Activated T-helper 2 cell treated with anti-CD3 and anti-CD28 coated beads, Interferon-gamma antibody, Interleukin-2, Interleukin-4, amounts not matched to agents 10 μg/mL and 5 μg/mL and 100 μg/mL, durations not matched to agents 14 hours and 24 hours and 36 hours (primary cell): ENCODE data around the gene TMEM14A. TPM values are rescaled to one million over a fixed set of nuclear protein-coding genes. Genes with fewer than 3 reads are reported as not detected.
"Not testable (repeated sequence)": the region's sequence is repeated elsewhere in the genome, so short reads cannot be mapped to it uniquely, and the experiment has no call there.

Experiments used
- DNase-seq: peaks from one replicate; pipeline ENCODE4 v3.0.0; 2021; ENCODE audit warnings: low spot score
- H3K27ac Mint-ChIP-seq: one replicate; pipeline ENCODE4 v1.8.0; 2021; ENCODE audit warnings: mixed read lengths
- H3K27me3 Mint-ChIP-seq: one replicate; pipeline ENCODE4 v1.8.0; 2021; ENCODE audit warnings: low read depth, mixed read lengths
- H3K36me3 Mint-ChIP-seq: one replicate; pipeline ENCODE4 v1.8.0; 2021; ENCODE audit warnings: low read depth, mixed read lengths
- H3K4me1 Mint-ChIP-seq: one replicate; pipeline ENCODE4 v1.8.0; 2021; ENCODE audit warnings: low read depth, mixed read lengths
- H3K4me3 Mint-ChIP-seq: one replicate; pipeline ENCODE4 v1.8.0; 2021; ENCODE audit warnings: low read depth, mild to moderate bottlenecking, moderate library complexity, mixed read lengths
- H3K9me3 Mint-ChIP-seq: one replicate; pipeline ENCODE4 v1.8.0; 2021; ENCODE audit warnings: mixed read lengths
- intact Hi-C: fragments of 100-400 bp; cut with micrococcal nuclease; formaldehyde crosslinking; loops from one replicate; pipeline ENCODE4 v1.15.1; 2023
- total RNA-seq: library from RNA; stranded (reverse); gene quantifications from 2 replicates; pipeline ENCODE4 v1.2.3, GENCODE V29; 2022

The TMEM14A gene
- total RNA-seq, 1 donor from 2014 or later = 17.0 TPM

- DNase-seq = no peak
- Mint-ChIP-seq H3K36me3 (peaks cover 27% of the 10 kb centered on the region), H3K4me1 (peaks cover 3% of the 10 kb centered on the region), H3K27me3 (no peaks in the 10 kb centered on the region), H3K4me3 (no peak overlapping the region), H3K9me3 (no peaks in the 10 kb centered on the region), H3K27ac (no peak overlapping the region)
- intact Hi-C loops = no loop called here
Measured at GRCh38 chr6:52681416-52681815, 10.5 kb downstream of the TMEM14A start.

- H3K9me3 Mint-ChIP-seq = no peaks in the 10 kb centered on the region
- no peak overlapping the region for H3K27ac Mint-ChIP-seq
- no peak for DNase-seq
- H3K4me1 Mint-ChIP-seq = peaks cover 3% of the 10 kb centered on the region
- H3K27me3 Mint-ChIP-seq = no peaks in the 10 kb centered on the region
- intact Hi-C loops = no loop called here
- peaks cover 13% of the 10 kb centered on the region for H3K36me3 Mint-ChIP-seq
- H3K4me3 Mint-ChIP-seq = no peak overlapping the region
Measured at GRCh38 chr6:52686878-52687699, 16.2 kb downstream of the TMEM14A start.

- peaks cover 2% of the 10 kb centered on the region for H3K4me1 Mint-ChIP-seq
- no peaks in the 10 kb centered on the region for H3K27me3 Mint-ChIP-seq
- H3K4me3 Mint-ChIP-seq = no peak overlapping the region
- no peak overlapping the region for H3K27ac Mint-ChIP-seq
- H3K9me3 Mint-ChIP-seq = no peaks in the 10 kb centered on the region
- H3K36me3 Mint-ChIP-seq = peaks cover 3% of the 10 kb centered on the region
- no peak for DNase-seq
- intact Hi-C loops = no loop called here
Measured at GRCh38 chr6:52689857-52690256, 18.9 kb downstream of the TMEM14A start.

GRCh38 chr6:52691718-52692117 lies 20.8 kb downstream of the TMEM14A start:
- Mint-ChIP-seq H3K4me1 (no peaks in the 10 kb centered on the region), H3K36me3 (no peaks in the 10 kb centered on the region), H3K27ac (no peak overlapping the region), H3K4me3 (no peak overlapping the region), H3K27me3 (peaks cover 7% of the 10 kb centered on the region), H3K9me3 (no peaks in the 10 kb centered on the region)
- DNase-seq = no peak
- intact Hi-C loops = no loop called here

GRCh38 chr6:52693773-52694172 lies 22.9 kb downstream of the TMEM14A start:
- no peak overlapping the region for H3K27ac Mint-ChIP-seq
- no peaks in the 10 kb centered on the region for H3K9me3 Mint-ChIP-seq
- intact Hi-C loops = no loop called here
- DNase-seq = no peak
- H3K27me3 Mint-ChIP-seq = peaks cover 20% of the 10 kb centered on the region
- no peak overlapping the region for H3K4me3 Mint-ChIP-seq
- H3K4me1 Mint-ChIP-seq = no peaks in the 10 kb centered on the region
- no peaks in the 10 kb centered on the region for H3K36me3 Mint-ChIP-seq

- Mint-ChIP-seq H3K27ac (no peak overlapping the region), H3K4me3 (no peak overlapping the region), H3K36me3 (no peaks in the 10 kb centered on the region), H3K27me3 (peaks cover 20% of the 10 kb centered on the region), H3K4me1 (no peaks in the 10 kb centered on the region), H3K9me3 (no peaks in the 10 kb centered on the region)
- intact Hi-C loops = no loop called here
- DNase-seq = no peak
Measured at GRCh38 chr6:52694404-52694803, 23.5 kb downstream of the TMEM14A start.

GRCh38 chr6:52696418-52696817 lies 25.5 kb downstream of the TMEM14A start:
- Mint-ChIP-seq H3K27me3 (peaks cover 24% of the 10 kb centered on the region), H3K36me3 (no peaks in the 10 kb centered on the region), H3K4me3 (no peak overlapping the region), H3K27ac (no peak overlapping the region), H3K4me1 (no peaks in the 10 kb centered on the region), H3K9me3 (no peaks in the 10 kb centered on the region)
- no peak for DNase-seq
- intact Hi-C loops = no loop called here

GRCh38 chr6:52697903-52698302 lies 27.0 kb downstream of the TMEM14A start:
- Mint-ChIP-seq H3K4me1 (no peaks in the 10 kb centered on the region), H3K27me3 (peaks cover 28% of the 10 kb centered on the region), H3K36me3 (no peaks in the 10 kb centered on the region), H3K4me3 (no peak overlapping the region), H3K27ac (no peak overlapping the region), H3K9me3 (no peaks in the 10 kb centered on the region)
- no peak for DNase-seq
- intact Hi-C loops = no loop called here

GRCh38 chr6:52704060-52704459 lies 33.1 kb downstream of the TMEM14A start:
- peaks cover 13% of the 10 kb centered on the region for H3K27me3 Mint-ChIP-seq
- intact Hi-C loops = no loop called here
- no peak for DNase-seq
- no peaks in the 10 kb centered on the region for H3K9me3 Mint-ChIP-seq
- H3K36me3 Mint-ChIP-seq = no peaks in the 10 kb centered on the region
- no peak overlapping the region for H3K27ac Mint-ChIP-seq
- H3K4me1 Mint-ChIP-seq = no peaks in the 10 kb centered on the region
- no peak overlapping the region for H3K4me3 Mint-ChIP-seq

- H3K27ac Mint-ChIP-seq, H3K36me3 Mint-ChIP-seq, H3K4me1 Mint-ChIP-seq, H3K4me3 Mint-ChIP-seq, H3K9me3 Mint-ChIP-seq, H3K27me3 Mint-ChIP-seq, DNase-seq, intact Hi-C loops: not testable (repeated sequence)
Measured at GRCh38 chr6:52704781-52705502, 34.0 kb downstream of the TMEM14A start.

- no peak for DNase-seq
- H3K4me3 Mint-ChIP-seq = no peak overlapping the region
- no peak overlapping the region for H3K27ac Mint-ChIP-seq
- no peaks in the 10 kb centered on the region for H3K9me3 Mint-ChIP-seq
- peaks cover 11% of the 10 kb centered on the region for H3K27me3 Mint-ChIP-seq
- H3K4me1 Mint-ChIP-seq = no peaks in the 10 kb centered on the region
- no peaks in the 10 kb centered on the region for H3K36me3 Mint-ChIP-seq
- intact Hi-C loops = no loop called here
Measured at GRCh38 chr6:52706001-52706400, 35.1 kb downstream of the TMEM14A start.

- Mint-ChIP-seq H3K36me3 (no peaks in the 10 kb centered on the region), H3K4me1 (no peaks in the 10 kb centered on the region), H3K4me3 (no peak overlapping the region), H3K27me3 (peaks cover 12% of the 10 kb centered on the region), H3K27ac (no peak overlapping the region), H3K9me3 (no peaks in the 10 kb centered on the region)
- intact Hi-C loops = no loop called here
- no peak for DNase-seq
Measured at GRCh38 chr6:52707963-52708680, 37.2 kb downstream of the TMEM14A start.

- H3K4me1 Mint-ChIP-seq = no peaks in the 10 kb centered on the region
- H3K27ac Mint-ChIP-seq = no peak overlapping the region
- H3K27me3 Mint-ChIP-seq = peaks cover 14% of the 10 kb centered on the region
- no peak overlapping the region for H3K4me3 Mint-ChIP-seq
- H3K36me3 Mint-ChIP-seq = no peaks in the 10 kb centered on the region
- intact Hi-C loops = no loop called here
- DNase-seq = no peak
- H3K9me3 Mint-ChIP-seq = no peaks in the 10 kb centered on the region
Measured at GRCh38 chr6:52712136-52712535, 41.2 kb downstream of the TMEM14A start.
